ENCODE data around the gene PAAF1.

Gene PAAF1

DNA sequence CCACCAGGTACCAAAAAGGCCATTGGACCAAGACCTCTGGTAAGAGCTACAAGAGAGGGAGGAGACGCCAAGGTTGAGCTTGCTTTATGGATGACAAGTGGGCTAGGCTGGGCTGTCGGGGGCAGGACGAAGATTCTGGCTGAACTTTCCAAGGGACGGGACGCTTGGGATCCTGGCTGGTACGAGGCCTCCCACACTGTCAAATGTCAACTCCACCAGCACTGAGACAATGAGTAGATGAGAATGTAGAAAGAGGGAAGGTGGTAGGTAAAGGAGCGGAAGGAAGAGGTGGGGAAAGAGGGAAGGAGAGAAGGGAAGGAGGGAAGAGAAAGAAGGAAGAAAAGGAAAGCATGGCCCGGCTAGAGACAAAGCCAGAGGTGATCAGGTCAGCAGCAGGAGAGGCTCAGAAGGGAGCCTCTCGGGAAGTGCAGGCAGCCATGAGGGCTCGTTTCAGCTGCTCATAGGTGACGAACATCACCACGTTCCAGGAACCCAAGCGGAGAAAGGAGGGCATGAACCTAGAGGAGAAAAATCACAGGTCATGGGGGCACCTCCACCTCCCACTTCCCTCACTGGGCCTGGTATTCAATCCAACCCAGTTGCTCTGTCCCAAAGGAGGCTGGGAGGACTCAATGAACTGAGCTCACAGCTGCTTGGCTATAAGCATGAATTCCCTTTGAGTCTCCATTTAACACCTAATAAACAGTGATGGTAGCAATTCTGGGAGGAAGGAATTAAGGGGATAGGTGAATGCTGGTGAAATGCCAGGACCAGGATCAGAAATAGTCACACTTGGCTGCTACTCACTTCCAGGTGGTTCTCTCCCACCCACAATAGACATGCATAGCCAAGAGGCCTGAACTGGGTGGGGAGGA lies 98.0 kb downstream of the PAAF1 start:
- DNase-seq, result no peak

GRCh38 chr11:73975479-73975757 lies 98.6 kb downstream of the PAAF1 start:
- DNase-seq, result no peak

DNA sequence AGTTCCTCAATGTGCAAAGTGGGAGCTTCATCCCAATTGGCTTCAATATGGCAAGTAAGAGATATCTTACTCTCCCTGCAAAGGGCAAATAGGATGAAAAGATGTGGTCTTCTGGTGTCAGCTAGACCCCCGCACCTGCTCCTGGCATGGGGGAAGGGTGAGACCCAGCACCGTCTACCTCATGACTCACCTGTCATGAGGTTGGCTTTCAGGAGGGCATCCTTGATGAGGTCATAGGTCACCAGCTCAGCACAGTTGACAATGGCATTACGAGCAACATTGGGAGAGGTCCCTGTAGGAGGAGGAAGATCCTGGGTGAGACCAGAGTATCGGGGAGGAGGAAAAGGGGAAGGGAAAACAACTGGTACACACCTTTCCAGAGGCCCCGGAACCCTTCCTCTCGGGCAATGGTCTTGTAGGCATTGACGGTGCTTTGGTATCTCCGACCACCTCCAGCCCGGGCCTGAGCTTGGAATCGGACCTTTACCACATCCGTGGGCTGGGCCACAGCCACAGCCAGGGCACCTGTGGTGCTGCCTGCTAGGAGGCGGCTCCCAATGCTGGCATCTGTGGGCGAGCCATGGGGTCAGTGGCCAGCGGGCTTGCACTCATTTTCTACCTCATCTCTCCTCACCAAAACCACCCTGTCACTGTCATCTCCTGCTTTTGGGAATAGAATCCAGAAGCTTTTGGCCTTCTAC lies 99.8 kb downstream of the PAAF1 start:
- DNase-seq, result no peak

GRCh38 chr11:73977856-73978519 lies 101.2 kb downstream of the PAAF1 start:
- no peak for DNase-seq

- no peak for DNase-seq
Measured at GRCh38 chr11:73978576-73979086, 101.8 kb downstream of the PAAF1 start.

DNA sequence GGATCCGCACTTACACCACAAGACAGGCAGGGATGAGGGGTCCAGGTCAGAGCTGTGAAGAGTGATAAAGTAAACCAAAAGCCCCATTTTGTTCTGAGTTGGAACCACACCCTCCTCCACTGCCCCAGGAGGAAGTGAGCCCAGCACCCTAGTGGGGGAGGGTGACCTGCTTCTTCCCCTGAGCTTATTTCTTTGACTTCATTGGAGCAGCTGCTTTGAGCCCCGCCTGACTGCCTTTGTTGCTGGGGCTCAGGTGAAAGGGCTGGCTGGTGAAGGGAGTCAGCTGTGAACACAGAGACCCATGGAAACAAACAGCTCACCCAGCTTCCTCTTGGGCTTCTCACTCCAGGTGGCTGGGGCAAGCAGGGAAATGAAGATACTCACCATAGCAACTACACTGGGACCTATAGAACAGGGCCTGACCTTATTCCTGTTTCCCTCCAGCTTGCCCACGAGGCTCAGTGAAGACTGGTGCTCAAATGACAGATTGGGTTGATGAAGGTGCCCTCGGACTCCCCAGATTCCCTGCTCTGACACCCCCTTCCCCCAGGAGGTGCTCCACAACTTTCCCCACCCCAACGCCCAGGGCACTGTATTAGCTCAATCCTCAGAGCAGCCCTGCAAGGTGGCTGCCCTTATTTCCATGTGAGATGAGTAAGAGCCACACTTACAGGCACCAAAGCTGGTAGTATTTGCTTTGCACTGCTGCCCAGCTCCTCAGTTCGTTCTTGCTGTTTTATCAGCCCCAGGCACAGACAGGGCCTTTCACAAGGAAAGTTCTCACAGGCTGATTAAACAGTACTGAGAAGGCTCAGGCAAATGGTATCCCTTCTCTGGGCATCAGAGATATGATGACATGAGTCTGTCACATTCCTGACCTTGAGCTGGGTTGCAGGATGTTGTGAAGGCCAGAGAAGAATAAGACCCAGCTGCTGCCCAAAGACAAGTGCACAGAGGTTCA lies 103.5 kb downstream of the PAAF1 start:
- no peak for DNase-seq
